Ovary (tissue), 3 donors: ENCODE measurements around the gene ZNF592.

Experiments
- CTCF ChIP-seq, 3 donors: fragments of 450-650 bp in 2 of 3; fragments of 200-600 bp in 1 of 3; IDR thresholded peaks; one replicate each; pipeline versions ENCODE4 v1.5.1 to v1.8.0; 2016 to 2022; ENCODE audit warnings: antibody characterized with exemption in 3 of 3, mild to moderate bottlenecking in 1 of 3
- POLR2A ChIP-seq: fragments of 450-650 bp; IDR thresholded peaks from one replicate; pipeline ENCODE4 v1.6.1; 2017; ENCODE audit warnings: antibody characterized with exemption, mild to moderate bottlenecking, moderate library complexity
- donor health status: DM: no; HTN: no; CAD: no.

GRCh38 chr15:84822653-84823281 lies 74.4 kb downstream of the ZNF592 start:
- no peak for TF ChIP-seq CTCF (IDR thresholded peaks at IDR 0.05)
- TF ChIP-seq POLR2A, result no peak
